Measurements from ENCODE around the gene JAZF1. TPM values are rescaled to one million over a fixed set of nuclear protein-coding genes. Genes with fewer than 3 reads are reported as not detected.

Gene JAZF1
- total RNA-seq, 1 experiment from 2014 or later, result 9.1 TPM

- Histone ChIP-seq H3K4me1 (ENCODE audit: insufficient read depth, low read length) (peaks cover 2% of the 10 kb centered on the region; the same call in 1 of the 2 replicates), H3K9me3 (ENCODE audit: control insufficient read depth, low read depth, low read length) (no peaks in the 10 kb centered on the region), H3K4me2 (ENCODE audit: insufficient read depth, insufficient read length, low read length) (no peak overlapping the region), H3T11ph (ENCODE audit: low read length) (no peak overlapping the region), H3K27me3 (ENCODE audit: insufficient read depth, low read length) (no peaks in the 10 kb centered on the region), H3K79me2 (ENCODE audit: insufficient read depth, low read length) (no peaks in the 10 kb centered on the region), H2BK120ac (ENCODE audit: low read depth, low read length, poor library complexity, severe bottlenecking) (no peak overlapping the region), H3K56ac (ENCODE audit: insufficient read length, low read depth, low read length) (no peak overlapping the region), H2BK12ac (ENCODE audit: insufficient read length, low read depth, low read length) (no peak overlapping the region), H2AK5ac (ENCODE audit: insufficient read length, low read length) (no peak overlapping the region), H3K18ac (ENCODE audit: insufficient read length, low read depth, low read length) (no peak overlapping the region), H3K9ac (ENCODE audit: extremely low read depth, insufficient read length, low read length) (no peak overlapping the region), H3K23me2 (ENCODE audit: insufficient read length, low read depth, low read length, poor library complexity, severe bottlenecking) (no peaks in the 10 kb centered on the region), H3K14ac (ENCODE audit: insufficient read depth, low read length) (no peak overlapping the region), H4K20me1 (ENCODE audit: control insufficient read depth, insufficient read depth, insufficient read length) (no peaks in the 10 kb centered on the region), H4K5ac (ENCODE audit: insufficient read length, low read depth, low read length) (no peak overlapping the region), H3K79me1 (ENCODE audit: insufficient read depth, low read depth, low read length, poor library complexity, severe bottlenecking) (peaks cover 2% of the 10 kb centered on the region), H2AFZ (ENCODE audit: low read length) (no peak overlapping the region), H4K8ac (replicated peaks; ENCODE audit: insufficient read length, low read depth, low read length) (no peak overlapping the region), H3K4ac (ENCODE audit: low read depth, low read length) (no peak overlapping the region), H3K23ac (ENCODE audit: insufficient read length, low read depth, low read length) (no peak overlapping the region), H4K91ac (ENCODE audit: insufficient read length, low read depth, low read length) (no peak overlapping the region), H2BK15ac (ENCODE audit: low read depth, low read length) (no peak overlapping the region), H2BK5ac (ENCODE audit: insufficient read length, low read length) (no peak overlapping the region), H3K27ac (ENCODE audit: insufficient read length, low read depth, low read length) (no peak overlapping the region), H2BK20ac (ENCODE audit: low read depth, low read length, poor library complexity, severe bottlenecking) (no peak overlapping the region)
- Mint-ChIP-seq H3K4me3 (no peak overlapping the region), H3K9me3 (peaks cover 0 to 2% of the 10 kb centered on the region in 2 experiments; a peak in 1 of 5 replicates), H3K27me3 (ENCODE audit: low read depth) (no peaks in the 10 kb centered on the region), H3K4me1 (peaks cover 4 to 7% of the 10 kb centered on the region in 2 experiments; a peak in 3 of 4 replicates), H3K36me3 (ENCODE audit: insufficient read depth in 1 of 3, low read depth in 3 of 3) (peaks cover 0 to 5% (median 0%) of the 10 kb centered on the region in 3 experiments; a peak in 1 of 7 replicates), H3K27ac (0 out of 7 replicates have a peak overlapping the region, but pooled peaks of 1 of the 3 experiments have one; percentile 72)
- no CpG with 5 or more reads among the region's 2 CpGs for WGBS (ENCODE audit: extremely low coverage, insufficient read length, low lambda C conversion rate)
- no peak for DNase-seq
- TF ChIP-seq, protein P1, sequence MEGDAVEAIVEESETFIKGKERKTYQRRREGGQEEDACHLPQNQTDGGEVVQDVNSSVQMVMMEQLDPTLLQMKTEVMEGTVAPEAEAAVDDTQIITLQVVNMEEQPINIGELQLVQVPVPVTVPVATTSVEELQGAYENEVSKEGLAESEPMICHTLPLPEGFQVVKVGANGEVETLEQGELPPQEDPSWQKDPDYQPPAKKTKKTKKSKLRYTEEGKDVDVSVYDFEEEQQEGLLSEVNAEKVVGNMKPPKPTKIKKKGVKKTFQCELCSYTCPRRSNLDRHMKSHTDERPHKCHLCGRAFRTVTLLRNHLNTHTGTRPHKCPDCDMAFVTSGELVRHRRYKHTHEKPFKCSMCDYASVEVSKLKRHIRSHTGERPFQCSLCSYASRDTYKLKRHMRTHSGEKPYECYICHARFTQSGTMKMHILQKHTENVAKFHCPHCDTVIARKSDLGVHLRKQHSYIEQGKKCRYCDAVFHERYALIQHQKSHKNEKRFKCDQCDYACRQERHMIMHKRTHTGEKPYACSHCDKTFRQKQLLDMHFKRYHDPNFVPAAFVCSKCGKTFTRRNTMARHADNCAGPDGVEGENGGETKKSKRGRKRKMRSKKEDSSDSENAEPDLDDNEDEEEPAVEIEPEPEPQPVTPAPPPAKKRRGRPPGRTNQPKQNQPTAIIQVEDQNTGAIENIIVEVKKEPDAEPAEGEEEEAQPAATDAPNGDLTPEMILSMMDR (conservative IDR thresholded peaks at IDR 0.05), result no peak
Measured at GRCh38 chr7:27994639-27995038, 186.0 kb downstream of the JAZF1 start.
